Suppressor macrophage treated with lipopolysaccharide for 1 hour (primary cell): ENCODE data around the gene PCDHGC3.

Experiments
- DNase-seq, 3 donors: peaks; one replicate each; pipeline ENCODE4 v3.0.0-alpha.2; 2020 to 2022

Gene PCDHGC3

DNA sequence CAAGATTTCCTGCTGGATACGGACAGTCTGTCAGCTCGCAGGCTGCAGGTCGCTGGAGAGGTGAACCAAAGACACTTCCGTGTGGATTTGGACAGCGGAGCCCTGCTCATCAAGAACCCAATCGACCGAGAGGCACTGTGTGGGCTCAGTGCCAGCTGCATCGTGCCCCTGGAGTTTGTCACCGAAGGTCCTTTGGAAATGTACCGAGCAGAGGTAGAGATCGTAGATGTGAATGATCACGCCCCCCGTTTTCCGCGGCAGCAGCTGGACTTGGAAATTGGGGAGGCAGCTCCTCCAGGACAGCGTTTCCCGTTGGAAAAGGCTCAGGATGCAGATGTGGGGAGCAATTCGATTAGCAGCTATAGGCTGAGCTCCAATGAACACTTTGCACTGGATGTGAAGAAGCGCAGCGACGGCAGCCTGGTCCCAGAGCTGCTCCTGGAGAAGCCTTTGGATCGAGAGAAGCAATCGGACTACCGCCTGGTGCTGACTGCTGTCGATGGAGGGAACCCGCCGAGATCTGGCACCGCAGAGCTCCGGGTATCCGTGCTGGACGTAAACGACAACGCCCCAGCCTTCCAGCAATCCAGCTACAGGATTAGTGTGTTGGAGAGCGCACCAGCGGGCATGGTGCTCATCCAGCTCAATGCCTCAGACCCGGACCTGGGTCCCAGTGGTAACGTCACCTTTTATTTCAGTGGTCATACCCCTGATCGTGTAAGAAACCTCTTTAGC, 9.7 kb downstream of the PCDHGC3 start:
- DNase-seq: no peak

DNA sequence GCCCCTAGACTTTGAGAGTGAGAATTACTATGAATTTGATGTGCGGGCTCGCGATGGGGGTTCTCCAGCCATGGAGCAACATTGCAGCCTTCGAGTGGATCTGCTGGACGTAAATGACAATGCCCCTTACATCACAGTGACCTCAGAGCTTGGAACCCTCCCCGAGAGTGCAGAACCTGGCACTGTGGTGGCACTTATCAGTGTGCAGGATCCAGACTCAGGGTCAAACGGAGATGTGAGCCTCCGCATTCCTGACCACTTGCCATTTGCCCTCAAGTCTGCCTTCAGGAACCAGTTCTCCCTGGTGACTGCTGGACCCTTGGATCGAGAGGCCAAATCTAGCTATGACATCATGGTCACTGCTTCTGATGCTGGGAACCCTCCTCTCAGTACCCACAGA, 10.3 kb downstream of the PCDHGC3 start:
- no peak for DNase-seq

DNA sequence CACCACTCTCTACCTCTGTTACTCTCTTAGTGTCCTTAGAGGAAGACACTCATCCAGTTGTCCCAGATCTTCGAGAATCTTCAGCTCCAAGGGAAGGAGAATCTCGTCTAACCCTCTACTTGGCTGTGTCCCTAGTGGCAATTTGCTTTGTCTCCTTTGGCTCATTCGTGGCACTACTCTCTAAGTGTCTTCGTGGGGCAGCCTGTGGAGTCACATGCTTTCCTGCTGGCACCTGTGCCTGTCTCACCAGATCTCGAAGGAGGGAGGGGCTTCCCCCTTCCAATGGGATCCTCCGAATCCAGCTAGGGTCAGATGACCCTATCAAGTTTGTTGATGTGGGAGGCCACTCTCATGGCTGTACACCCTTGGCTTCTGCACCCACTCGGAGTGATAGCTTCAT, 11.4 kb downstream of the PCDHGC3 start:
- no peak for DNase-seq

DNA sequence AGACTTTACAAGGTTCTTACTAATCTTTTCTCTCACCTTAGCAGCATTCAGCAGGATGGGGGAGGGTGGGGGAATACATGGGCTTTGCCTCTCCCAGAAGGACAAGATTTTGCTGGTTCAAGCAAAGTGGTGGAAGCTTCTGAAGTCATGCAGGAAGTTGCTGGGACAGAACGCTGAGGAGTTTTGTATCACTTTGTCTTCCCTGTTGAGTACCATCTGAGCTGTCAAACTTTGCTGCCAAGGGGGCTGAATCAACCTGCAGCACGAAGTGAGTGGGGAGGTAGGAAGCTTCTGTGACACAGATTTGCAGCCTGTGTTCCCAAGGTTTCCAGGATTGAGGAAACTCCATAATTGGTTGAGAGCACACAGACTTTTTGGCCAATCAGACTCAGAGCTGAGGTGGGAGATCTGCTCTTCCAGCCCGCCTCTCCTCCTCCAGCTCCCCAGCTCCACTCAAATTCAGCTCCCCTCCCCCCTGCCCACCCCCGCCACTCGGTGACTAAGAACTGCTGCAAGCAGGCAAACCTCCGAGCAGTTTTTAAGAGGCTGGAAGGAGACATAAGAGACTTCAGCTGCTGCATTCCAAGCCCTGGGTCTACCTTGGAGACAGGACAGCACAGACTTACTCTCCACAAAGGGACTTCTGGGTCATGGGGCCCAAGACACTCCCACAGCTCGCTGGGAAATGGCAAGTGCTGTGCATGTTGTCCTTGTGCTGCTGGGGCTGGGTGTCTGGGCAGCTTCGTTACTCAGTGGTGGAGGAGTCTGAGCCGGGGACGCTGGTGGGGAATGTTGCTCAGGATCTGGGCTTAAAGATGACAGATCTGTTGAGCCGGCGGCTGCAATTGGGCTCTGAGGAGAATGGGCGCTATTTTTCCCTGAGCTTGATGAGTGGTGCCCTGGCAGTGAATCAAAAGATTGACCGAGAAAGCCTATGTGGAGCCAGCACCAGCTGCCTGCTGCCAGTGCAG, 13.1 kb downstream of the PCDHGC3 start, which contains the start of gene PCDHGC5:
PCDHGC5 (plus strand) TSS at position 491 of the 971 bp plus-strand sequence; CDS start at position 651, 160 bp downstream.
- DNase-seq: no peak

DNA sequence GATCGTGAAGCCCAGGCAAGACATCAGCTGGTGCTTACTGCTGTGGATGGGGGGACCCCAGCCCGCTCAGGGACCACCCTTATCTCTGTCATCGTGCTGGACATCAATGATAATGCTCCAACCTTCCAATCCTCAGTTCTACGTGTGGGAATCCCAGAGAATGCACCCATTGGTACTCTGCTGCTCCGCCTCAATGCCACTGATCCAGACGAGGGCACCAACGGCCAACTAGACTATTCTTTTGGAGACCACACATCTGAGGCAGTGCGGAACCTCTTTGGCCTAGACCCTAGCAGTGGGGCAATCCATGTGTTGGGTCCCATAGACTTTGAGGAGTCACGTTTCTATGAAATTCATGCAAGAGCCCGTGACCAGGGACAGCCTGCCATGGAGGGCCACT, 14.1 kb downstream of the PCDHGC3 start:
- DNase-seq: no peak

DNA sequence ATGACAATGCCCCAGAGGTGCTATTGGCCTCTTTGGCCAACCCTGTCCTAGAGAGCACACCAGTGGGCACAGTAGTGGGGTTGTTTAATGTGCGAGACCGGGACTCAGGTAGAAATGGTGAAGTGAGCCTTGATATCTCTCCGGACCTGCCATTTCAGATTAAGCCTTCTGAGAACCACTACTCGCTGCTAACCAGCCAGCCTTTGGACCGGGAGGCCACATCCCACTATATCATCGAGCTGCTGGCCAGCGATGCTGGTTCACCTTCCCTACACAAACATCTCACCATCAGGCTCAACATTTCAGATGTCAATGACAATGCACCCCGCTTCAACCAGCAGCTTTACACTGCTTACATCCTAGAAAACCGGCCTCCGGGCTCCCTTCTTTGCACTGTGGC, 14.5 kb downstream of the PCDHGC3 start:
- no peak for DNase-seq

DNA sequence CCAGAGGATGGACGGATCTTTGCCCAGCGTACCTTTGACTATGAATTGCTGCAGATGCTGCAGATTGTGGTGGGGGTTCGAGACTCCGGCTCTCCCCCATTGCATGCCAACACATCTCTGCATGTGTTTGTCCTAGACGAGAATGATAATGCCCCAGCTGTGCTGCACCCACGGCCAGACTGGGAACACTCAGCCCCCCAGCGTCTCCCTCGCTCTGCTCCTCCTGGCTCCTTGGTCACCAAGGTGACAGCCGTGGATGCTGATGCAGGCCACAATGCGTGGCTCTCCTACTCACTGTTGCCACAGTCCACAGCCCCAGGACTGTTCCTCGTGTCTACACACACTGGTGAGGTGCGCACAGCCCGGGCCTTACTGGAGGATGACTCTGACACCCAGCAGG, 15.0 kb downstream of the PCDHGC3 start:
- DNase-seq: no peak

DNA sequence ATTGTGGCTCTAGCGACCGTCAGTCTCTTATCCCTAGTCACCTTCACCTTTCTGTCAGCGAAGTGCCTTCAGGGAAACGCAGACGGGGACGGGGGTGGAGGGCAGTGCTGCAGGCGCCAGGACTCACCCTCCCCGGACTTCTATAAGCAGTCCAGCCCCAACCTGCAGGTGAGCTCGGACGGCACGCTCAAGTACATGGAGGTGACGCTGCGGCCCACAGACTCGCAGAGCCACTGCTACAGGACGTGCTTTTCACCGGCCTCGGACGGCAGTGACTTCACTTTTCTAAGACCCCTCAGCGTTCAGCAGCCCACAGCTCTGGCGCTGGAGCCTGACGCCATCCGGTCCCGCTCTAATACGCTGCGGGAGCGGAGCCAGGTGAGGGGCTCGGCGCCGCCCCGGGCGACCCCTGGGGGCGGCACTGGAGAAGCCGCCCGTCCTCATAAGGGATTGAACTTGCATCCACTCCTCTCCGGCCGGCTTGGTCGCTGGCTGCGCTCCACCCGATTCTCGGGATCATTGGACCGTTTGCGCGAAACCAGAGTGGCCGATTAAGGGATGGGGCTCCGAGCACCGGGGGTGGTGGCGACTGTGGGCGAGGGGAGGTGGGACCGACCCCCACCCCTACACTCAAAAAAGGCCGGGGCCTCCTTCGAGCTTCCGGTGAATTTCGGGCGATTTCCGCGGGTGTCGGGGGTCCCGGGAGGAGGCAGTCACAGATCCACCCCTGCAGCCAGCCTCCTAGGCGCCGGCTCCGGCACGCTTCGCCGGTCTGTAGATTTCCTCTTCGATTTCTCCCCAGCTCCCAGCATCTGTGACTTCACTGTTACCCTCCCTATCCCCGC, 15.8 kb downstream of the PCDHGC3 start:
- no peak for DNase-seq

DNA sequence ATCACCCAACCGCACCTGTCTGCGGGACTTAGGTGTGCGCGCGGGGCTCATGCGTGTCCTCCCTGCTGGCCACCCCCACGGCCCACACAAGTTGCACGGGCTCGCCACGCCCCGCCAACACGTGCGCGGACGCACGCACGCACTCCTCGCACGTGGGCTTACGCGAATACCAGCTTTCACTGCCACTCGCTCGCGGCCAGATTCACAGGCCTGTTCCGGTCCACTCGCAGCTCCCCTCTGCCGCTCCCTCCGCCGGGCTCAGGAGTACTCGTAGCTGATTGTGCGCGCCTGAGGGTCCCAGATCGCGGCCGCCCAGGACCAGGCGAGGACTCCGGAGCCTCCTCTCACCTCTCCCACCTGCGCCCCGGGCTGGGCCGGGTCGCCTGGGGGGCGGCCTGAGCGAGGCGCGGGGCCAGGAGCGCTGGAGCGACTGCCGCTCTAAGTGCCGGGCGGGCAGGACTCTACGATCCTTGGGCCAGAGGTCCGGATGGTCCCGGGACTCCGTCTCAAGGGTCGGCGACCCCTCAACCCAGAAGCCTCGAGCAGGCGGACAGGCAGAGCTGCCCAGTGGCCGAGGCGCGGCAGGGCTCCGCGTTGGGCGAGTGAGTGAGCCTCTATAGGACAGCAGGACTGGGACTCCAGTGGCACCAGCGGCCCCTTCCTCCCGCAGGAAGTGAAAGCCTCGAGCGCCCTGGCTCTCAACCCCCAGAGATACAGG, 16.6 kb downstream of the PCDHGC3 start:
- peak in 2 of 3 donors; percentile 30 to 55 for DNase-seq

DNA sequence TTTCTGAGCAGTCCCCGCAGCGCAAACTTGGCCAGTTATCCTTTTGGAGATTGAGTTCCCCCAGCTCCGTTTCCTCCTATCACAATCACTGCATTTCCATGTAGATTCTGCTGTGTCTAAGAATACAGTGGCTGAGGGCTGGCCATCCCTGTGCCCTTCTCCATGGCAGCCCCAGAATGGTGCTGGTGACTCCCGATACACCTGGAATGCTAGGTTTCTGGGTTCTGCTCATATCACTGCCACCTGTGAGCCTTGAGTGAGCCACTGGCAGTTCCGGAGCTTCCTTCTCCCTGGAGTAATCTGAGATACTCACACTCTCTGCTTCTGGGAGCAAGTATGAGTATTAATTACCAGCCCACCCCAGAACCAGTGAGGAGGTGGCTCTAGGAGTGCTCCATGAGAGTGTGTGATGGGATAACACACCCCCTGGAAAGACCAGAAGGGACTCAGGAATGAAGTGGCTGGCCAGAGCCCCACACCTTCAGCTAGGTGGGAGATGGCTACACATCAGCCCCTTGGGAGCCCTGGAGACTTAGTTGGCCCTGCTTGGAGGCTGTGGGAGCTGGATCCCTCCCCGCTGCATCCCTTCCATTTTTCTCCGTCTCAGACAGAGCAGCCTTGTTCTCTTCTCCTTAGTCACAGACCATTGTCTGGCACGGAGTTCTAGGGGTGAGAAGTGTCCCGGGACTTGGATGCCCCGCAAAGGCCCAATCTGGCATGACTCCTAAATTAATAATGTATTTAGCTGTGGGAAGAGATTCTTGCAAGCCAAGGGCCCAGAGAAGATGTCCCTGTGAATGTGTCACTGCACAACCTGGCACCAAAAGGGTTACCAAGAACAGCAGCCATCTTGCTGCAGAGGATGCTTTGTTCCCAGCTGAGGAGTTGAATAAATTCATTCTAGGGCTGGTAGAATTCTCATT, 18.0 kb downstream of the PCDHGC3 start:
- DNase-seq: no peak

DNA sequence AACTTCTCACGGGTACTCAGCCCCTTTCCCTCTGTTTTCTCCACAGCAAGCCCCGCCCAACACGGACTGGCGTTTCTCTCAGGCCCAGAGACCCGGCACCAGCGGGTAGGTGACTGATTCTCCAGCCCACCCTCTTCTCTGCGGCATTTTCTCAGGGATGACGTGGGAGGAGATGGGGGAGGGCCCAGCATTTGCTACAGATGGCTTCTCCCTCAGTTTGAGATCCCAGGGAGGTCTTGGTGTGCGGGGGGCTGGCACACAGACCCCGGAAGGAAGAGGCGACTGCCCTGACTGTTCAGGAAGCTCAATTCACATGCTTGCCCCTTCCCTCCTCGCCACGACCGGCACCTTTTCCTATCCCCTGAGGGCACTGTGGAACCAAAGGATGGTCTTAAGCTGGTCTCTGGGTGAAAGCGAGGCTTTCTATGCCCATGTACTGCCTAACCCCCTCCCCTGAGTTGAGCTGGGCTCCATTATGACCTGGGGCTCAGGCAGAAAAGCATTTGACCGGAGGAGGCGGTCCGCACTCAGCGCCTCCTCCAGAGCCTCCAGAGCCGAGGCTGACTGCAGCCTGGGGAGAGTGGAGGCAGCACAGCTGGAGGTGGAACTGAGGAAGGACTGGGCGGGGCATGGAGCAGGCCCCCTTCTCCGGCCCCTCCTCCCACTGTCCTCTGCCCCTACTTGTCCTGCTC, 19.1 kb downstream of the PCDHGC3 start:
- no peak for DNase-seq

DNA sequence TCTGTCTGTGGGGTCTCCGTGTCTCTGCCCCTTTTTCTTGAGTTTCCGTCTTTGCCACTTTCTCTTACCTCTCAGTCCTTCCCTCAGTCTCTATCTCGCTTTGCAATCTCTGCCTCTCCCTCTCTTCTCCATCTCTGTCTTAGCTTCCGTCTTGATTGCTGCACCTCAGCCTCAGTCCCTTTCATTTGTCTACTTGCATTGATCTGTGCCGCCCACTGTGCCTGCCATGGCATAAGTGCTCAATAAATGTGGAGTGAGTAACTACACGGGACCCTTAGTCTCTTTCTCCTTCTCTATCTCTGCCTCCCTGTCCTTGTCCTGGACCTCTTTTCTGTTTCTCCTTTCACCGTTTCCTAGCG, 19.7 kb downstream of the PCDHGC3 start:
- DNase-seq: no peak

DNA sequence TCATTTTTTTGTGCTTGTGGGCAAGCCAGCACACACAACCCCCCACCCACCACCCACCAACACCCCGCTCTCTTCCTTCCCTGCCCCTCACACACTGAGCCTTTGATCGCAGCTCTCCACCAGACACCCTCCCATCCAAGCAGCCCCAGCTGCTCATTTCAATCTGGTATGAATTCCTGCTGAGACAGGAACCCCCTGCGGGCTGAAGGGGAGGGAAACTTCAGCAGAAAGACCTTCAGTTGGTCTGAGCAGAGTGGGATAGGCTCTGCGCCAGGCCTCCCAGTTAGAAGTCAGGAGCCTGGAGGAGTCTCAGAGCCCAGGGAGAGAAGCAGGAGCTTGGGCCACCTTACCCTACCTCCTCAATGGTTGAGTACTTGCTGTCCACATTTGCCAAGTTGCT, 20.3 kb downstream of the PCDHGC3 start:
- no peak for DNase-seq

DNA sequence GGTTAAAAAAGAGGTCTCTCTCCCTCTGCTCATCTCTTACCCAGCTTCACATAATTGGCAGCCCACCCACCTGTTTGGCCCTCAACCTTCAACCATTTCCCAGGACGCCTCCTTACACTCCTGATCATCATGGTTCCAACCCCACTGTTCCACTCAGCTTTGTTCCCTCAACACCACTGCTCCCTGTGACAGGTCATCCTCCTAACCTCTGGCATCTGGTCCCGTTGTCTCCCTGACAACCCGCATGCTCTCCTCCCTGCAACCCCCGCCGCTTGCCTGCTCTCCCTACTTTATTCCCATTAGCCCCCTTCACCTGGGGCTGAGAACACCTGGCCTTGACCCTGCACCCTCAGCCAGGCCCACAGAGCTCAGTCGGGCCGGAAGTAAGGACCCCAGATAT, 26.0 kb downstream of the PCDHGC3 start:
- no peak for DNase-seq

DNA sequence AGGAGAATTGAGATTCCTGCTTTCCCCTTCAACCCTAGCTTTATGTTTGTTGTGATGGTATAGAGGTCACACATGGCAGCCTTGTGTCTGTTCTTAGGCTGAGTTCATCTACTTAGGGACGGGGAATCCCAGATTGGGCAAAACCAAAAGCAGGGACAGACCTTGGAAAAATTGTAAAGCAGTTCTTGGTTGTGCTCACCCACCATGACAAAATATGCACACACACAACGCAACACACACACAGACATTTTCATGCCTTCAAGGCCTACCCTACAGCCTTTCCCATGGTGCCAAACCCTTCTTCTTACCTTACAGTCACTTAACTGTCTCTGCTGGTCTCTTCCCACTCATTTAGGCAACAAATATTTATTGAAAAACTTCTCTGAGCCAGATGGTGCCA, 27.9 kb downstream of the PCDHGC3 start:
- DNase-seq: peak in 1 of 3 donors; percentile 28

DNA sequence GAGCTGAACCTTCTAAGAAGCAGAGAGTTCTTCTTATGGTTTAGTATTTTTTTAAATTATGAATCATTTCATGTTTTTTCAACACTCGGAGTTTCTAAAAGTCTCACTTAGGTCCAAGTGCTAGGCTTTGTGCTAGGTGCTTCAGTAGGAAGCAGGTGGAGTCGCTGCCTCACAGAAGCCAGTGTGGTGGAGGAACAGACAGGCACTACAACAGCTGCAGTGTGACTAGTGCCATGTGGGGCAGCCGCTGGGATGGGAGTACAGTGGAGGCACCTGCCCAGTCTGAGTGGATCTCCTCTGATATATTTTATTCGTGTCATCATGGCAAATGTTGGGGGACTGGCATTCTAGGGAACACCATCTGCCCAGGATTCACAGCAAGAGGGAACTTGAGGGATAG, 28.4 kb downstream of the PCDHGC3 start:
- DNase-seq: no peak

DNA sequence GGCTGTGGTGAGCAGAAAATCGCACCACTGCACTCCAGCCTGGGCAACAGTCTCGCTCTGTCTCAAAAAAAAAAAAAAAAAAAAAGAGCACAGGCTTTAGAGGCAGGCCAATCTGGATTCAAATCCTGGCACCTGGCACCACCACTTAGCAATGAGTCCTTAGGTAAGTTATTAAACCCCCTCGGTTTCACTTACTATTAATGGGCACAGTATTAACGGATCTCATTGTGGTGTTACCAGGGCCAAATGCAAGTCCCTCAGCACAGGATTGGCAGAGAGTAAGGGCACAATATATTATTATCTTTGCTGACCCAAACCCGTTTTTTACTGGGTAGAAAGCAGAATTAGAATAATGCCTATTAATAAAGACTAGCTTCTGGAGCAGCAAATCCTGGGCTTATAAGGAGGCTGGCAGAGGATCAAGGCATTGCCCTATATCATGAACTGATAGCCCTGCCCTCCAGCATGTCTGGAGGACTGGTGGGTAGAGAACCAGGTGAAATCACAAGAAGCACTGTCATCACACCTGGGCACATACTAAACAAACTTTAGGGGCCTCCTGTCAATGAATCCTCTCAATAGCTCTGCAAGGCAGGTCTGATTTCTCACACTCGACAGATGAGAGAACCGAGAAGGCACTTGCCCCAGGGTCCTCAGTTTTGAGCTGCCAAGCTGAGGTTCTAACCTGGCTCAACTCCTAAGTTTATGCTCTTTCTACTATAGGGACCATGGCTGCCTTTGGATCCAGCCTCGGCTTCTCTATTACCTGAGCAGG, 30.8 kb downstream of the PCDHGC3 start:
- no peak for DNase-seq

DNA sequence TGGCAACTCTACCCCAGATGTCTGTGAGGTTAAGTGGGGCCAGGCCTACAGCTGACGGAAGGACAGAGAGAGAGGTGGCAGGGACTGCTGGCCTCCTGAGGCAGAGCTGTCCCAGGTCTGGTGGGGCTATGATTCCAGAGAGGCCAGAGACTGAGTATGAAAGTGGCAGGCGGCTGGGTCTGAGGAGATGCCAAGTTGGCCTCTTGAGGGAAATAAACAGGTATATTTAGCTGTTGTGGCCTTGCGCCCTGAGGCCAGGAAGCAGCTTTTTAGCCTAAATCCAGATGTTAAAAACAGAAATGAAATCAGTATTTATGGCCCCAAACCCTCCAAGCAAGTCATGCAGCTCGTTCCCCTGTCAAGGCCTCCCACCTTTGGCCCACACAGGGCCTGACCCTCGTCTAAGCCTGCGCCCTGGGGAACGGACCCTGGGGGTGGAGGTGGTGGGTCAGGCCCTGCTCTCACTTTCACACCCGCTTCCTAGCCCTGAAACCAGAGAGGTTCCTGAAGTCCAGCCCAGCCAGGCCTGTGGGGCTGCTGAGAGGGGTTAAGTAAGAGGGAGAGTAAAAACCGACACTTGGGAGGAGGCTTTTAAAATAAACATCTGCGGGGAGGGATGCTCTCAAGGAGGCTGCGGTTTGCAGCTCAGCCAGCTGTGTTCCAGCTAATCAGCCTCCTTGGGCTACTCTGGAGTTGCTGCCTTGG, 31.8 kb downstream of the PCDHGC3 start:
- DNase-seq: no peak

DNA sequence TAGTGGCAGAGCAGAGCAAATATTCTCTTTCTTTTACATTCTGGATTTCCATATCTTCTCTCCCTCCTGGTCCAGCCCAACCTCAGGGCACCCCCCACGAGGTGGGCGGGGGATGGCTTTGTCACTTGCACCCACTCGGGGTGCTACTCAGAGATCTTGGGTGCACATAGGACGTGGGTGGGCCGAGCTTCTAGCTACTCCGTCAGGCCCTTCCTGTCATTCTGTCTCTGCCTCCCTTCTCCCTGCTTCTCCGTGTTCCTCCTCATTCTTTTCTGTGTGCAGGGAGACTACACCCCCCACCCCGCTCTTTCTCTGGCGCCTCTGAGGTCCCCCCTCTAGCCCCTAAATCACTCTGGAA, 32.7 kb downstream of the PCDHGC3 start:
- peak; percentile 66 to 79 (median 67) for DNase-seq
